NB4 (cell line): ENCODE results near the gene MKLN1.

Source experiments
- CTCF ChIP-seq: IDR thresholded peaks from one replicate; pipeline ENCODE4 v1.5.1; 2012; ENCODE audit warnings: low read depth, low read length
- POLR2A ChIP-seq: IDR thresholded peaks from 2 replicates; pipeline ENCODE4 v1.6.1; 2011; ENCODE audit warnings: mild to moderate bottlenecking; ENCODE audit not compliant: insufficient read length; ENCODE audit errors: extremely low read depth

GRCh38 chr7:131279044-131279443, 48.6 kb upstream of the MKLN1 start:
- TF ChIP-seq CTCF (no peak), POLR2A (no peak)
